ENCODE data around the gene GALNT15.

GRCh38 chr3:16177962-16178627 is 3.6 kb downstream of the GALNT15 start:
- TF ChIP-seq, protein P1, sequence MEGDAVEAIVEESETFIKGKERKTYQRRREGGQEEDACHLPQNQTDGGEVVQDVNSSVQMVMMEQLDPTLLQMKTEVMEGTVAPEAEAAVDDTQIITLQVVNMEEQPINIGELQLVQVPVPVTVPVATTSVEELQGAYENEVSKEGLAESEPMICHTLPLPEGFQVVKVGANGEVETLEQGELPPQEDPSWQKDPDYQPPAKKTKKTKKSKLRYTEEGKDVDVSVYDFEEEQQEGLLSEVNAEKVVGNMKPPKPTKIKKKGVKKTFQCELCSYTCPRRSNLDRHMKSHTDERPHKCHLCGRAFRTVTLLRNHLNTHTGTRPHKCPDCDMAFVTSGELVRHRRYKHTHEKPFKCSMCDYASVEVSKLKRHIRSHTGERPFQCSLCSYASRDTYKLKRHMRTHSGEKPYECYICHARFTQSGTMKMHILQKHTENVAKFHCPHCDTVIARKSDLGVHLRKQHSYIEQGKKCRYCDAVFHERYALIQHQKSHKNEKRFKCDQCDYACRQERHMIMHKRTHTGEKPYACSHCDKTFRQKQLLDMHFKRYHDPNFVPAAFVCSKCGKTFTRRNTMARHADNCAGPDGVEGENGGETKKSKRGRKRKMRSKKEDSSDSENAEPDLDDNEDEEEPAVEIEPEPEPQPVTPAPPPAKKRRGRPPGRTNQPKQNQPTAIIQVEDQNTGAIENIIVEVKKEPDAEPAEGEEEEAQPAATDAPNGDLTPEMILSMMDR (IDR thresholded peaks at IDR 0.05), result peak in 6 of 7 experiments; percentile 10 to 94 (median 92)
- no peak for TF ChIP-seq POLR2A (IDR thresholded peaks at IDR 0.05)
- TF ChIP-seq POLR2AphosphoS5 (IDR thresholded peaks at IDR 0.05), result peak in 2 of 3 donors; percentile 39 to 66
- TF ChIP-seq EP300 (IDR thresholded peaks at IDR 0.05), result no peak

Data from stomach (tissue), 4 donors.